PC-9 (cell line): ENCODE data around the gene SHC2.

ENCODE experiments used
- CTCF ChIP-seq: fragments of 200-600 bp; sonication (generic); conservative IDR thresholded peaks from 2 replicates; pipeline ENCODE4 v1.6.1; 2017; ENCODE audit warnings: mixed run types, antibody characterized with exemption, mild to moderate bottlenecking, moderate library complexity
- EZH2 ChIP-seq: fragments of 200-600 bp; sonication (generic); IDR thresholded peaks from 2 replicates; pipeline ENCODE4 v1.8.0; 2017; ENCODE audit warnings: antibody characterized with exemption, low read depth

GRCh38 chr19:470701-471100 is 9.9 kb upstream of the SHC2 start:
- TF ChIP-seq CTCF: no peak
- TF ChIP-seq EZH2: no peak
